Immature natural killer cell (primary cell): ENCODE results near the gene VWA3A. TPM values are rescaled to one million over a fixed set of nuclear protein-coding genes. Genes with fewer than 3 reads are reported as not detected.
"Not testable (repeated sequence)": the region's sequence is repeated elsewhere in the genome, so short reads cannot be mapped to it uniquely, and the experiment has no call there.

Experiments
- DNase-seq, 3 donors: peaks; one replicate each; pipeline ENCODE4 v3.0.0; 2022; ENCODE audit warnings: mixed read lengths in 1 of 3
- H3K27ac Mint-ChIP-seq, 6 donors: one replicate each; pipeline ENCODE4 v1.8.0; 2020; ENCODE audit warnings: mixed read lengths in 6 of 6, mild to moderate bottlenecking in 5 of 6, inconsistent platforms in 4 of 6, moderate library complexity in 3 of 6
- H3K27me3 Mint-ChIP-seq, 3 donors: one replicate each; pipeline ENCODE4 v1.8.0; 2020 to 2021; ENCODE audit warnings: low read depth in 3 of 3, mild to moderate bottlenecking in 3 of 3, mixed read lengths in 3 of 3, moderate library complexity in 3 of 3, inconsistent platforms in 1 of 3
- H3K36me3 Mint-ChIP-seq, 3 donors: one replicate each; pipeline ENCODE4 v1.8.0; 2020; ENCODE audit warnings: mixed read lengths in 3 of 3, inconsistent platforms in 2 of 3, mild to moderate bottlenecking in 2 of 3
- H3K4me1 Mint-ChIP-seq, 2 donors: one replicate each; pipeline ENCODE4 v1.8.0; 2020; ENCODE audit warnings: inconsistent platforms in 2 of 2, mild to moderate bottlenecking in 2 of 2, mixed read lengths in 2 of 2, moderate library complexity in 1 of 2
- H3K4me3 Mint-ChIP-seq, 5 donors: one replicate each; pipeline ENCODE4 v1.8.0; 2020; ENCODE audit warnings: mild to moderate bottlenecking in 5 of 5, mixed read lengths in 5 of 5, inconsistent platforms in 3 of 5, moderate library complexity in 3 of 5
- H3K9me3 Mint-ChIP-seq, 6 donors: one replicate each; pipeline ENCODE4 v1.8.0; 2020; ENCODE audit warnings: mild to moderate bottlenecking in 6 of 6, mixed read lengths in 6 of 6, inconsistent platforms in 4 of 6, moderate library complexity in 3 of 6
- polyA plus RNA-seq, 3 donors: library from polyadenylated mRNA; unstranded; fragments of 300-500 nt; fragmentation: Illumina TruSeq; gene quantifications; one replicate each; pipeline ENCODE4 v1.2.3, GENCODE V29; 2021

Gene VWA3A
- polyA plus RNA-seq, 3 donors from 2014 or later = not detected

- Mint-ChIP-seq H3K27me3 (peaks cover 0 to 10% (median 2%) of the 10 kb centered on the region in 3 donors), H3K36me3 (peaks cover 0 to 5% (median 3%) of the 10 kb centered on the region in 3 donors), H3K4me1 (peaks cover 6 to 12% of the 10 kb centered on the region in 2 donors), H3K9me3 (no peaks in the 10 kb centered on the region), H3K4me3 (no peak overlapping the region), H3K27ac (no peak overlapping the region)
- no peak for DNase-seq
Measured at GRCh38 chr16:22165508-22166285, 73.4 kb downstream of the VWA3A start.

- no peak overlapping the region for H3K27ac Mint-ChIP-seq
- no peaks in the 10 kb centered on the region for H3K9me3 Mint-ChIP-seq
- H3K36me3 Mint-ChIP-seq = no peaks in the 10 kb centered on the region
- H3K4me1 Mint-ChIP-seq = no peaks in the 10 kb centered on the region
- no peak overlapping the region for H3K4me3 Mint-ChIP-seq
- no peak for DNase-seq
- peaks cover 0 to 2% (median 0%) of the 10 kb centered on the region in 3 donors for H3K27me3 Mint-ChIP-seq
Measured at GRCh38 chr16:22171953-22172352, 79.6 kb downstream of the VWA3A start.

GRCh38 chr16:22172642-22173041 is 80.3 kb downstream of the VWA3A start:
- not testable (repeated sequence) for H3K27ac Mint-ChIP-seq, H3K4me3 Mint-ChIP-seq, H3K36me3 Mint-ChIP-seq, H3K9me3 Mint-ChIP-seq, H3K27me3 Mint-ChIP-seq, H3K4me1 Mint-ChIP-seq, DNase-seq

DNA sequence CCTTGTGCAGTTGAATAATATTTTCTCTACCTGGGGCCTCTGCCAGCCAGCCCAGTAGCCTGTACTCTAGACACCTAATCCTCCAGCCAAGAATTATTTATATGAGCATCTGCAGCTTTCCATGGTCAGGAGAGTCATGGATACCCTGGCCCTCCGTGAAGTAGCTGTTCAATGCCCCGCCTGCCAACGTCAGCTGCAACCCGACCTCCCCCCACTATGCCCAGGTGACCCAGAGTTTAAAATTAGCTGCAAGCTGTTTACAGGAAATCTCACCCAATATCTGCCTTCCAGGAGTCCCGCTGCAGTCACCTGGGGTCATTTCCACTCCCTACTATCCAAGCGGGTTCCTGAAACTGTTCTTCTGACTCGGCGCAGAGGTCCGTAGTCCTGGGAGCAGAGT is 82.3 kb downstream of the VWA3A start:
- Mint-ChIP-seq H3K9me3 (no peaks in the 10 kb centered on the region), H3K4me1 (no peaks in the 10 kb centered on the region), H3K36me3 (no peaks in the 10 kb centered on the region), H3K27ac (no peak overlapping the region), H3K4me3 (no peak overlapping the region), H3K27me3 (peaks cover 0 to 2% (median 2%) of the 10 kb centered on the region in 3 donors)
- DNase-seq = no peak

- no peaks in the 10 kb centered on the region for H3K9me3 Mint-ChIP-seq
- H3K36me3 Mint-ChIP-seq = peaks cover 0 to 5% (median 4%) of the 10 kb centered on the region in 3 donors
- H3K27me3 Mint-ChIP-seq = peaks cover 0 to 2% (median 0%) of the 10 kb centered on the region in 3 donors
- H3K27ac Mint-ChIP-seq = no peak overlapping the region
- DNase-seq = no peak
- peak overlapping the region in 1 of 5 donors; percentile 33 for H3K4me3 Mint-ChIP-seq
- H3K4me1 Mint-ChIP-seq = no peaks in the 10 kb centered on the region
Measured at GRCh38 chr16:22177968-22178930, 85.9 kb downstream of the VWA3A start.

GRCh38 chr16:22181426-22181825 is 89.1 kb downstream of the VWA3A start:
- H3K27me3 Mint-ChIP-seq = peaks cover 0 to 3% (median 0%) of the 10 kb centered on the region in 3 donors
- H3K4me1 Mint-ChIP-seq = no peaks in the 10 kb centered on the region
- peaks cover 0 to 5% (median 4%) of the 10 kb centered on the region in 3 donors for H3K36me3 Mint-ChIP-seq
- H3K9me3 Mint-ChIP-seq = no peaks in the 10 kb centered on the region
- H3K4me3 Mint-ChIP-seq = no peak overlapping the region
- DNase-seq = no peak
- no peak overlapping the region for H3K27ac Mint-ChIP-seq

DNA sequence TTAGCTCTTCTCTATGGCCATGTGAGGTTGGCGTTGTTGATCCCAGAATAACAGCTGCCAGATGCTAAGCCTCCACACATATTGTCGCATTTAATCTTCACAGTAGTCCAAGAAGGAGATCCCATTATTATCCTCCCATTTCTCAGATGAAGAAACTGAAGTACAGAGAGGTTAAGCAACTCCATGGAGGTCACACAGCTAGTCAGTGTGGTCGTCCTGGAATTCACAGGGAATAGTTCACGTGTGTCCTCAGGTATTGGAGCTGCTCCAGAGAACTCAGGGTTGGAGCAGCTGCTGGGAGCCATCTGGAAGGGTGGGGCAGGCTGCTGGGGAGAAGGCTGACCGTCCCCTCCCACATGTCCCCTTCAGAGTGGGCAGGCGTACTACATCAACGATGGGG is 89.5 kb downstream of the VWA3A start:
- Mint-ChIP-seq H3K27me3 (peaks cover 0 to 3% (median under 1%) of the 10 kb centered on the region in 3 donors), H3K27ac (no peak overlapping the region), H3K4me3 (no peak overlapping the region), H3K4me1 (no peaks in the 10 kb centered on the region), H3K9me3 (no peaks in the 10 kb centered on the region), H3K36me3 (peaks cover 0 to 5% (median 4%) of the 10 kb centered on the region in 3 donors)
- no peak for DNase-seq

DNA sequence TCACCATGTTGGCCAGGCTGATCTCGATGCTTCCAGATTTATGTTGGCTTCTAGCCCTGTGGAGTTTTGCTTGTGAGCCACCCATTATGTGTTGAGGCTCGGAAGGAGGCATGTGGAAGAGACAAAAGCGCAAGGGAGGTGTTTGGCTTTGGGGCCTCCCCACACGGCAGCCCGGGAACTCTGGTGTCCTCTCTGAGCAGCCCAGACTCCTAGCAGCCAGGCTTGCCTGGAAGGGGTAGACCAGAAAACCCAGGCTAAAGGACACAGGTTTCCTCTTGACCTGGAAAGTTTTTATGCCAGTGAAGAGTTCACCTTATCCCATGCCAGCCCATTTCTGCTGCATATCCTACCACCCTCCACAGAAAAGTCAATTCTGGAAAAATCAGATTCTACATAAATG is 91.0 kb downstream of the VWA3A start:
- Mint-ChIP-seq H3K27ac (no peak overlapping the region), H3K9me3 (no peaks in the 10 kb centered on the region), H3K27me3 (peaks cover 0 to 2% (median 2%) of the 10 kb centered on the region in 3 donors), H3K4me3 (no peak overlapping the region), H3K4me1 (peaks cover 3 to 5% of the 10 kb centered on the region in 2 donors), H3K36me3 (peaks cover 0 to 5% (median 4%) of the 10 kb centered on the region in 3 donors)
- no peak for DNase-seq

DNA sequence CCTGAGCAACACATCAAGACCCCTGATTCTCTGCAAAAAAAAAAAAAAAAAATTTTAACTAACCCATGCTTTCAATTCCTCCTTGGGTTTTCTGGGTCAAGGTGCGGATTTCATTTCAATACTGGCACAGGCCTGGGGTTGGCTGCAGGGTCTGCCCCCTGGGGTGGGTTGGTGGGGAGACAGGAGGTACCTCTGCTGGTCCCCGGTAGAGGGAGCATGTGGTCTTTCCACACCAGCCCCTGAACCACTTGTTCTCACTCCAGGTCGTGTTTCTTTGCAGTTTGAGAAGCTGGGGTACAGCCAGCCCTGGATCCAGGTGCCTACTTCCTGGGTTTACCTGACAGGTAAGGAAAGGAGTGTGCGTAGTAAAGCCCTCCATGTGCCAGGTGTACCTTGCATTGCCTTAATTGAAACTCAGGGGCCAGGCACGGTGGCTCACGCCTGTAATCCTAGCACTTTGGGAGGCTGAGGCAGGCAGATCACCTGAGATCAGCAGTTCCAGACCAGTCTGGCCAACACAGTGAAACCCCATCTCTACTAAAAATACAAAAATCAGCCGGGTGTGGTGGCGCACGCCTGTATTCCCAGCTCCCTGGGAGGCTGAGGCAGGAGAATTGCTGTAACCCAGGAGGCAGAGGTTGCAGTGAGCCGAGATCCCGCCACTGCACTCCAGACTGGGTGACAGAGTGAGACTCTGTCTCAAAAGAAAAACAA is 91.7 kb downstream of the VWA3A start:
- Mint-ChIP-seq H3K36me3 (peaks cover 0 to 5% (median 4%) of the 10 kb centered on the region in 3 donors), H3K4me3 (no peak overlapping the region), H3K9me3 (no peaks in the 10 kb centered on the region), H3K27ac (no peak overlapping the region), H3K4me1 (peaks cover 10 to 12% of the 10 kb centered on the region in 2 donors), H3K27me3 (peaks cover 0 to 2% (median 2%) of the 10 kb centered on the region in 3 donors)
- DNase-seq = peak in 1 of 3 donors; percentile 7

DNA sequence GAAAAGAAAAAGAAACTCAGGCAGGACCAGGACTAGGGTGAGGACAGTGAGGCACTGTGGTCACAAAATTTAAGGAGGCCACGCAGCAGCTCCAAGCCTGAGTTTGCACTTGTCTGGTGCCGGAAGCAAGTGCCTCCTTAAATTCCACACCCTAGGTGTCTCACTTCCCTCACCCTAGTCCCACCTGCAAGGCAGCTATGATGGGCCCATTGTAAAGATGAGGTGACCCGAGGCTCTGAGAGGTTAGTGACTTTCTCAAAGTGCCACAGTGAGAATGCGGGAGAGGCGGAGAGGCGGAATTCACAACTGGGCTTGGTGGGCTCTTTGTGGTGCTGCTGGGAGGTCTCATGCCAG is 92.3 kb downstream of the VWA3A start:
- peaks cover 0 to 5% (median 4%) of the 10 kb centered on the region in 3 donors for H3K36me3 Mint-ChIP-seq
- H3K4me1 Mint-ChIP-seq = peaks cover 15 to 18% of the 10 kb centered on the region in 2 donors
- DNase-seq = no peak
- no peak overlapping the region for H3K27ac Mint-ChIP-seq
- H3K27me3 Mint-ChIP-seq = peaks cover 0 to 2% (median 2%) of the 10 kb centered on the region in 3 donors
- no peaks in the 10 kb centered on the region for H3K9me3 Mint-ChIP-seq
- no peak overlapping the region for H3K4me3 Mint-ChIP-seq

GRCh38 chr16:22186517-22186916 is 94.2 kb downstream of the VWA3A start:
- Mint-ChIP-seq H3K27ac (no peak overlapping the region), H3K36me3 (peaks cover 0 to 4% (median 0%) of the 10 kb centered on the region in 3 donors), H3K9me3 (no peaks in the 10 kb centered on the region), H3K27me3 (peaks cover 9 to 15% (median 9%) of the 10 kb centered on the region in 3 donors), H3K4me1 (peaks cover 22 to 26% of the 10 kb centered on the region in 2 donors), H3K4me3 (no peak overlapping the region)
- no peak for DNase-seq

DNA sequence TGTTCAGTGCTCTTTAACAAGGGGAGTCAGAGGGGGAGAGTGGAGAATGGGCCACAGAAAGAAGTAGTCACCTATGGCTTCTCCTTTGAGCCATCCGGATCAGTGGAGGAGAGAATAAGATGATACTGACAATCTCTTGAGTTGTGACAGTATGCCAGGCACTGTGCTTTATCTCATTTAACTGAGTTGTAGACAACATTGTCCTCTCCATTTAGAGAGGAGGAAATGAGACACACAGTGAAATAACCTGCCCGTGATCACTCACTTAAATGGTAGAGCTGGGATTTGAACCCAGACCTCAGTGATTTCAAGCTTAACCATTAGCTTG is 95.9 kb downstream of the VWA3A start:
- H3K4me3 Mint-ChIP-seq = peak overlapping the region in 1 of 5 donors; percentile 15

DNA sequence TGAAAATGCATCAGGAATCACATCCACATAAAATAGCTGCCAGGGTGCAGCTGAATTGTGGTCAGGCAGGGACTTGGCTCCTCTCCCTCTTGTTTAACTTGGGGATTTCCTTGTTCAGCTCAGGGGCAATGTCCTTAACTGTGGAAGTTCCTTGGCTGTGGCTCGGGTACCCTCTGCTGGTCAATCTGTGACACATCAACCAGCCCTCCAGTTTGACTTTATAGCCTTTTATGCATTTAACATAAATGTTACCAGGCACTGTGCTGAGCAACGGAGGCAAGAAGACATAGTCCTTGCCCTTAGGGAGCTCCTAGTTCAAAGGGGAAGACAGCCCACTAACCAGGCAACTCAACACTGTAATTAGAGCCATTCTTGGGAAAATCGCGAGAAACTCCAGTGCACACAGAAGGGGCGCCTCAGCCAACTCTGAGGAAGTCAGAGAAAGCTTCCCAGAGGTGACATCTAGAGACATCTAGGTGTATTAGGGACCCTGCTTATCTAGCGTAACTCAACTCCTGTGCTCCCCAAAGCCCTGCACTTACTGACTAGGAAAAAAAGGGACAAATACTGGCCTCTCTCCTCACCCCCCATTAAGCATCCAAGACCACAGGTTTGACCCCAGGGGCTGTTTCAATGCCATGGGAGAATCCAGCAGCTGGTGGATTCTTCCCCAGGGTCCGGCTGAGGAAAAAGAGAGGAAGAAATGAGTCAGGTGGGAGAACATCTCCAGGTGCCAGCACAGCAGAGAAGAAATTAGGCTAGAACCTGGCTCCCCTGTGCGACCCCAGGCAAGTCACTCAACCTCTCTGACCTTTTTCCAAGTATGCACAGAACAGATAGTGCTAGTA is 96.5 kb downstream of the VWA3A start:
- H3K9me3 Mint-ChIP-seq = no peaks in the 10 kb centered on the region
- peak overlapping the region; percentile 91 to 97 (median 93) for H3K4me3 Mint-ChIP-seq
- peaks cover 42 to 49% of the 10 kb centered on the region in 2 donors for H3K4me1 Mint-ChIP-seq
- DNase-seq = peak; percentile 56 to 70 (median 62)
- H3K27ac Mint-ChIP-seq = peak overlapping the region; percentile 97 to 99 (median 98)
- no peaks in the 10 kb centered on the region for H3K36me3 Mint-ChIP-seq
- peaks cover 16 to 28% (median 19%) of the 10 kb centered on the region in 3 donors for H3K27me3 Mint-ChIP-seq

More for the DNA sequence above, 95.9 kb downstream of the VWA3A start:
- H3K36me3 Mint-ChIP-seq = no peaks in the 10 kb centered on the region
- H3K4me1 Mint-ChIP-seq = peaks cover 36 to 43% of the 10 kb centered on the region in 2 donors
- DNase-seq = no peak
- peaks cover 15 to 28% (median 16%) of the 10 kb centered on the region in 3 donors for H3K27me3 Mint-ChIP-seq
- no peaks in the 10 kb centered on the region for H3K9me3 Mint-ChIP-seq
- H3K27ac Mint-ChIP-seq = peak overlapping the region; percentile 86 to 99 (median 98)
